Neural crest cell (in vitro differentiated cells): ENCODE results near the gene ERG. TPM values are rescaled to one million over a fixed set of nuclear protein-coding genes. Genes with fewer than 3 reads are reported as not detected.

Source experiments
- DNase-seq: peaks from one replicate; pipeline ENCODE4 v3.0.0; 2021; ENCODE audit warnings: low read depth, mixed read lengths, low spot score
- H3K27ac Mint-ChIP-seq: one replicate; pipeline ENCODE4 v1.8.0; 2021; ENCODE audit warnings: mild to moderate bottlenecking, mixed read lengths; ENCODE audit not compliant: unreplicated experiment
- H3K27me3 Mint-ChIP-seq: 2 replicates; pipeline ENCODE4 v1.8.0; 2021; ENCODE audit warnings: low read depth, mild to moderate bottlenecking, mixed read lengths
- H3K36me3 Mint-ChIP-seq: 2 replicates; pipeline ENCODE4 v1.8.0; 2021; ENCODE audit warnings: low read depth, mild to moderate bottlenecking, mixed read lengths
- H3K4me1 Mint-ChIP-seq: 2 replicates; pipeline ENCODE4 v1.8.0; 2021; ENCODE audit warnings: mixed read lengths
- H3K4me3 Mint-ChIP-seq: one replicate; pipeline ENCODE4 v1.8.0; 2021; ENCODE audit warnings: mild to moderate bottlenecking, mixed read lengths
- H3K9me3 Mint-ChIP-seq: 2 replicates; pipeline ENCODE4 v1.8.0; 2021; ENCODE audit warnings: mixed read lengths
- CTCF ChIP-seq: fragments of 200-600 bp; sonication (generic); conservative IDR thresholded peaks from 2 replicates; pipeline ENCODE4 v1.5.0; 2021; ENCODE audit warnings: antibody characterized with exemption, mild to moderate bottlenecking
- total RNA-seq: library from RNA; stranded (reverse); gene quantifications from 2 replicates; pipeline ENCODE4 v1.2.1, GENCODE V29; 2021

The ERG gene
- total RNA-seq, 1 donor from 2014 or later = 0.19 TPM

DNA sequence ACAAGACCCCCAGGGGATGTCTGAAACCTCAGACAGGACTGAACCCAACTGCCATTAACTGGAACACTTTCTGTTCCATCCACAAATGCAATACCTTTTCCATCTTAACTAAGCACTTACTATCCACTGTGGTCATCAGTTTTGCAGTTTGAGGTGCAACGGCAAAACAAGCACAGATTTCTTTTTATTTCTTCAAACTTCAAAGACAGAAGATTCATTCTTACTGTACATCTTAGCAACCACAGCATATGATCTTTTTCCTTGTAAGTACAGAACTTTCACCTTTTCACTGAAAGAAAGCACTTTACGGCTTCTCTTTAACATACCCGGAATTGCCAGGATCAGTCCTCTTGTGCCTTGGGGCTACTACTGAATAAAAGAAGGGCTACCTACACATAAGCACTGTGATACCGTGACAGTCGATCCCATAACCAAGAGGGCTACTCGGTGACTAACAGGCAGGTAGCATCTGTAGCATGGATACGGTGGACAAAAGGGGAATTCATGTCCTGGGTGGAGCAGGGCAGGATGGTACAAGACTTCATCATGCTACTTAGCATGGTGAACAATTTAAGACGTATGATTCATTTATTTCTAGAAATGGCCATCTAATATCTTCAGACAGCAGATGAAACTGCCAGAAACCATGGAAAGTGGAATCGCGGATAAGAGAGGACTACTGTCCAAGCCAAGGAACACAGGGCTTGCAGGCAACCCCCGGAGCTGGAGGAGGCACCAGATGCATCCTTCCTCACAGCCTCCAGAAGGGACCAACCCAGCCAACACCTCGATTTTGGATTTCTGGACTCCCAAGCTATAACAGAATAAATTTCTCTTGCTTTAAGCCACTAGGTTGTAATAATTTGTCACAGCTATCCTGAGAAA lies 18.4 kb downstream of the ERG start:
- TF ChIP-seq CTCF = no peak

GRCh38 chr21:38478782-38479181 lies 19.5 kb downstream of the ERG start:
- Mint-ChIP-seq H3K27ac (no peak overlapping the region), H3K27me3 (no peaks in the 10 kb centered on the region), H3K9me3 (no peaks in the 10 kb centered on the region), H3K36me3 (no peaks in the 10 kb centered on the region), H3K4me1 (no peaks in the 10 kb centered on the region), H3K4me3 (no peak overlapping the region)
- DNase-seq = no peak
- no peak for TF ChIP-seq CTCF

More for the DNA sequence above, 18.4 kb downstream of the ERG start:
- Mint-ChIP-seq H3K27ac (no peak overlapping the region), H3K9me3 (no peaks in the 10 kb centered on the region), H3K27me3 (no peaks in the 10 kb centered on the region), H3K4me1 (peaks cover 5% of the 10 kb centered on the region), H3K4me3 (no peak overlapping the region), H3K36me3 (no peaks in the 10 kb centered on the region)
- DNase-seq = no peak

DNA sequence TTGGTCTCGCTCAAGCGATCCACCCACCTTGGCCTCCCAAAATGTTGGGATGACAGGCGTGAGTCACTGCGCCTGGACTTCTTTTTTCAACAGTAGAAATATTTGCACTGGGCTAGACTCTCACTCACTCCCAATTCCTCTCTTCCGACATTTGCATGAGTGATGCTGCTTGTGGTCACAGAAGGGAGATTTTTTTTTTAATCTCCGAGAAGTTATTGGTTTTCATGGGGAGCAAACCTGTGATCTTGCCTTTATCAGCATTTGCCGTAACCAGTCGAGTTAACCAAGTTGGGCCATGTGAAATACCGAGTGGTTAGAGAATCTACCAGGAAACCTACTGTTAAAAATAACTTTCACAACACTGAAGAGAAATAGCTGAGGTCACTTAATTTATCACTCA lies 21.1 kb downstream of the ERG start:
- Mint-ChIP-seq H3K36me3 (no peaks in the 10 kb centered on the region), H3K27ac (no peak overlapping the region), H3K27me3 (no peaks in the 10 kb centered on the region), H3K9me3 (no peaks in the 10 kb centered on the region), H3K4me1 (peaks cover 5% of the 10 kb centered on the region), H3K4me3 (no peak overlapping the region)
- no peak for DNase-seq
- TF ChIP-seq CTCF = no peak

DNA sequence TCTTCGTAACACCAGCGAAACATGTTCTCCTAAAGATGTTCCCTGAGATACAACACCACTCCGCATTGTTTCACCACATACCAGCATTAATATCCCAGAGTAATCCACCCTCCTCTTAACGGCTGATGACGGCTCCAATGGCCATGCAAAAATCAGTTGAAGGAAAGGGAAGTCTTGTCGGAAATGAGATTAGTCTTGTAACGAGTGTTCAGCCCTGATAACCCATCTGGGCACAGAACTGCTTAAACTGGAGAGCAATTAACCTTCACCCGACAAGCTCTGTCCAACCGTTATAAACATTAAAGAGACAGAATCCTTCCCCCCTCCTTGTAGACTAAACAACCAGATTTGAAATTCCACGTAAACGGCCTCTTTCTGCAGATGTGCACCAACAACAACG lies 21.9 kb downstream of the ERG start:
- DNase-seq = no peak
- Mint-ChIP-seq H3K27ac (no peak overlapping the region), H3K9me3 (no peaks in the 10 kb centered on the region), H3K4me3 (no peak overlapping the region), H3K27me3 (no peaks in the 10 kb centered on the region), H3K4me1 (peaks cover 5% of the 10 kb centered on the region), H3K36me3 (no peaks in the 10 kb centered on the region)
- TF ChIP-seq CTCF = no peak

DNA sequence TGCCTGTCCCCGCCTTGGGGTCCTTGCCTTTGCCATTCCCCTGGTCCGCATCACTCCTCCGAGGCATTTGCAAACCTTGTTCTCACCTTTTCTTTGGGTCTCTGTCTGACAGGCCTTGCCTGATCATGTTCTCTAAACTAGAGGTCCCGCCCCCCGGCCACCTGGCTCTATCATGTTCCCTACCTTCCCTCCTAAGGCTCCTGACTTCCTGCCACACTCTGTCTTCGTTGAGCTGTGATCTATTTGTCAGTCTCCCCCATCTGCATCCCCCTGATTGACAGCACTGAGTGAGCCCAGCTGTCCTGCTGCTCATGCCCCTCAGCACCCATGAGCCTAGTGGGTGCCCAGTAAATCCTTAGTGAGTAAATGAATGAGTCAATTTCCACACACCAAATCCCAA lies 22.8 kb downstream of the ERG start:
- no peaks in the 10 kb centered on the region for H3K36me3 Mint-ChIP-seq
- no peaks in the 10 kb centered on the region for H3K27me3 Mint-ChIP-seq
- H3K4me1 Mint-ChIP-seq = peaks cover 5% of the 10 kb centered on the region
- H3K27ac Mint-ChIP-seq = peak overlapping the region; percentile 23
- no peak for DNase-seq
- TF ChIP-seq CTCF = no peak
- H3K4me3 Mint-ChIP-seq = no peak overlapping the region
- H3K9me3 Mint-ChIP-seq = no peaks in the 10 kb centered on the region
